GM18511 (cell line): ENCODE measurements around the gene AFAP1.
"Not testable (repeated sequence)": the region's sequence is repeated elsewhere in the genome, so short reads cannot be mapped to it uniquely, and the experiment has no call there.

Source experiments
- ATAC-seq: cut with Tn5 transposase; IDR thresholded peaks from one replicate; pipeline ENCODE4 v1.9.1; 2021; ENCODE audit warnings: mild to moderate bottlenecking, moderate library complexity; ENCODE audit not compliant: unreplicated experiment

The AFAP1 gene

DNA sequence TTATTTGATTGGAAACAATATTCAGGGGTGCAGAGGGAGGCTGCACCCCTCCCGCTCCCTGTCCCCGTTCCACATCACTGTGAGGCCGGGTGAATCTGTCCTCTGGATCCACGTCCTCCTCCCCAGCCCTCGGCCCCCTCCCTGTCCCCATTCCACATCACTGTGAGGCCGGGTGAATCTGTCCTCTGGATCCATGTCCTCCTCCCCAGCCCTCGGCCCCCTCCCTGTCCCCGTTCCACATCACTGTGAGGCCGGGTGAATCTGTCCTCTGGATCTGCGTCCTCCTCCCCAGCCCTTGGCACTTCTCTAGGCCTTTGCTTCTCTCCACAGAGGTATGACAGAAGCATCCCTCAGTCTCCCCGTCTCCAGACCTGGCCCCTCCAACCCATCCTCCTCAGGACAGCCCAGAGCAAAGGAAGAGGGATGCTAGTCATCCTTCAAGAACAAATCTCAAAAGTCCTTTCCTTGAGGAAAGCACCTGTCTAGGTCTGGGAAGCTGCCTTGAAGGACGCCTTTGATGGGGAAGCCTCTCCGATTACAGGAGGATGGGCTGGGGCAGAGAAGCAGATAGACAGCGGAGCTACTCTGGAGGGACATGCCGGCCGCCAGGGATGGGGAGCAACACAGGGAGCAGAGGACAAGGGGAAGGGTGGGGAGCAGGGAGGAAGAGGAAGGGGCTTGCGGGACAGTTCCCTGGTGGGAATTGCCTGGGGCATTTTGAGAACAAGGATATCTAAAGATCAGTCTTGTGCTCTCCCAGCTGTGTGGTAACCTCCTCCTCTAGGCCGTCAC lies 10.8 kb upstream of the AFAP1 start:
- no peak for ATAC-seq

DNA sequence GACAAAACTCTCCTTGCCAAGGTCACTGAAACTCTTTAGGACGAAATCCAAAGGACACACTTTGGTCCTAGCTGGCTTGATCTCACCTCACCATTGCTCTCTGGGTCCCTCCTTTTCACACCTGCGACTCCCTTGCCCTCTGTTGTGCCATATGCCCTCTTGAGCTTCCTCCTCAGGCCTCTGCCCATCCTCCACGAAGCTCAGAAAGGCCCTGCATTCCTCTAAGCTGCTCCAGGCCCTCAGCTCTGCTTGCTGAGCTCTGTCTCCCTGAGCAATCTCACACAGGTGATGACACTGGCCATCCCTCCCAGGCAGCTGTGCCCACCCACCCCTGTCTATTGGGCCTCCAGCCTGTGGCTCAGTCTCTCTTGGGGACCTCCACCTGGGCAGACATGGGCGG lies 10.1 kb upstream of the AFAP1 start:
- no peak for ATAC-seq

DNA sequence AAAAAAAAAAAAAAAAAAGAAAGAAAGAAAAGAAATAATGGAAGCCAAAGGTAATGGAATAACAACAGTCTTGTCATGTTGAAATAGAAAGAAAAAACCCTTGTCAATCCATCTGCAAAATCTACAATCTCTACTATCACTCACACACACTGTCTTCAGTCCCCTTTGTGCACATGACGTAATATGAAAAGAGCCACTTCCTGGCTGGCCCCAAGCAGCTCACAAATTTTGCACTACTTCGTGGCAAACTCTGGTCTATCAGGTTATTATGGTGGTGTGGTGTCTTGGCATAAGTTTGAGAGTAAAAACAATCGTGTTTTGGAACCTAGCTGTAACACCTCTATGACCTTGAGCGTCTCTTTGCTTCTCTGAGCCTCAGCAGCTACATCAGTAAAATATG lies 8.3 kb upstream of the AFAP1 start:
- no peak for ATAC-seq

DNA sequence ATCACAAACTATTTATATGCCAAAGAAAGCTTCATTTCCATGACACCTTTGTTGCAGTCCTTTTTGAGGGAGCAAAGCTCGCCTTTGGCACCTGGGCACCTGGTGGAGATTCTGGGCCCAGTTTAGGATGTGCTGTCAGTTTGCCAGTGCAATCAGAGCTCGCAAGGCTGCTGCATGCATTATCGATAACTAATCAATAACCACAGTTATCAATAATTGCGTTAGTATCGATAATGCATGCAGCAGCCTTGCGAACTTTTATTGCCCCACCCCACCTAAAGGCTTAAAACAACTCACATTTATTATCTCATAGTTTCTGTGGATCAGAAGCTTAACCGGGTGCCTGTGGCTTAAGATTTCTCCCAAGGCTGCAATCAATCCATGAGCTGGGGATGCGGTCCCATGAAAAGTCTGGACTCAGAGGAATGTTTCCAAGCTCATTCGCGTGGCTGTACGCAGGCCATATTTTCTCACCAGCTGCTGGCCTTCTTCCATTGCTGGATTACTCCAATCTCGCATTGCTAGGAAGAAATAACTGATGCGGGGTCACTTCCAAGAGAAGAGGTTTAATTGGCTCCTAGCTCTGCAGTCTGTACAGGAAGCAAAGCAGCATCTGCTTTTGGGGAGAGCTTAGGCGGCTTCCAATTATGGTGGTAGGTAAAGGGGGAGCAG lies 6.2 kb upstream of the AFAP1 start:
- ATAC-seq = no peak

DNA sequence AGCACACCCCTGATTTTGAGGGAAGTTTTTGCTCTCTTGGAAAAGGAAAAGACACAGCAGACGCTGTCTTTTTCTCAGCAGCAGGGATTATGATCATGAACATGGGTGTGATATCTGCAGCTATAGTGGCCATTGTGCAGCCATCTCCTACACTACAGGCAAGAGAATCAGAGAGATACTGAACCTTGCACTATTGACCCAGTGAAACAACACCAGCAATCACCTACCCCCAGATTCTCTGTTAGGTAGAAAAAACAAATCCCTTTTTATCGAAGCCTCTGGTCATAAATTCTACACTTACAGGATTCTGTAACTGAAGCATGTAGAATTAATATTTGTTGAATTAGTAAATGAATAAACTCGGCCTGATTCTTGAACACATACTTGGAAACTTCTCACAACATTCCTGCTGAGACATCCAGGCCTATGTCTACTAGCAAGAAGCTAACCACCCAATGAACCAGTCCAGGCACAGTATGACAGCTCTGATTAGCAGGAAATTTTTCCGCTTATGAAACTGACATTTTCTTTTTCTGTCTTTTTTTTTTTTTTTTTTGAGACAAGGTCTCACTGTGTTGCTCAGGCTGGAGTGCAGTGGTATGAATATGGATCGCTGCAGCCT lies 5.0 kb upstream of the AFAP1 start:
- ATAC-seq = no peak

DNA sequence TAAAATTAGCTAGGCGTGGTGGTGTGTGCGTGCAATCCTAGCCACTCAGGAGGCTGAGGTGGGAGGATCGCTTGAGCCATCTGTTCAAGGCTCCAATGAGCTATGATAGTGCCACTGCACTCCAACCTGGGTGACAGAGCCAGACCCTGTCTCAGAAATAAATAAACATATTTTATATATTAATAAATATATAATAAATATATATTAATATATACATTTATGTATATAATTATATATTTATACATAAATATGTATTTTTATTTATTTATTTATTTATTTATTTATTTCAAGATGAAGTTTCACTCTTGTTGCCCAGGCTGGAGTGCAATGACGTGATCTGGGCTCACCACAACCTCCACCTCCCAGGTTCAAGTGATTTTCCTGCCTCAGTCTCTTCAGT lies 4.0 kb upstream of the AFAP1 start:
- ATAC-seq = not testable (repeated sequence)

DNA sequence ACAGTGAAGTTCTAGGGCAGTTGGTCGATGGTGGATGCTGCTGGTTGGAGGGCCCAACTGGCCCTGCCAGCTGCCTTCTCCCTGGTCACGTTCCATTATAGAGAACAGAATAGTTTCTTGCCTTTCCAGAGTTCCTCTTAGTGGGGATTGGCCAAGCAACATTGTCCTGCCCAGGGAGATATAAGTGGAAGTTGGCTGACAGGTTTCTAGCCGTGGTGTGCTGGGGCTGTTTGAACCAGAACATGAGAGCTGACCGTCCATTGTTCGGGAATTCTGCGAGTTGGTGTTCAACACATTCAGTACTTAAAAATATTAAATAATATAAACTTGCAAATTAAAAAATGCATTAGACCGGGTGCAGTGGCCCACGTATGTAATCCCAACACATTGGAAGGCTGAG lies 3.5 kb upstream of the AFAP1 start:
- ATAC-seq = no peak

DNA sequence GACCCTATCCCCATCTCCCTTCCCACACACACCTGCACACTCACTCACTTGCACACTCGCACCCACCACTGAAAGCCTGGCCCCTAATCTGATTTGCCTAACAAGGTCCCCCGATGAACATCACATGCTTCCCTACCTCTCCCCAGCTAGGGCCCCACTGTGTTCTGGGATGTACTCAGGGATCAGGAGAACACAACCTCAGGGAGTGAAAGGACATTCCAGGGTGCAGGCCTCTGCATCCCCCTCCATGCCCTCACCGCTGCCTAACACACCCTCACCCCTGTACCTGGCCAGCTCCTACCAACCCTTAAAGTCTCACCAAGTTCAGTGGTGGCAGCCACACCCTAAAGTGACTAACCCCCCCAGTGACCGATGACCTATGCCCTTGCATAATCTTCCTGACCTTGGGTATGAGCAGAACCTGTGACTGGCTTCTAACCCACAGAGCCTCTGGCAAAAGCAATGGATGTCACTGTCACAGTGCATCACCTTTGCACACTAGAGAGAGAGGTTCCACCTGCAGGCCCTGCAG lies 2.4 kb upstream of the AFAP1 start:
- no peak for ATAC-seq

DNA sequence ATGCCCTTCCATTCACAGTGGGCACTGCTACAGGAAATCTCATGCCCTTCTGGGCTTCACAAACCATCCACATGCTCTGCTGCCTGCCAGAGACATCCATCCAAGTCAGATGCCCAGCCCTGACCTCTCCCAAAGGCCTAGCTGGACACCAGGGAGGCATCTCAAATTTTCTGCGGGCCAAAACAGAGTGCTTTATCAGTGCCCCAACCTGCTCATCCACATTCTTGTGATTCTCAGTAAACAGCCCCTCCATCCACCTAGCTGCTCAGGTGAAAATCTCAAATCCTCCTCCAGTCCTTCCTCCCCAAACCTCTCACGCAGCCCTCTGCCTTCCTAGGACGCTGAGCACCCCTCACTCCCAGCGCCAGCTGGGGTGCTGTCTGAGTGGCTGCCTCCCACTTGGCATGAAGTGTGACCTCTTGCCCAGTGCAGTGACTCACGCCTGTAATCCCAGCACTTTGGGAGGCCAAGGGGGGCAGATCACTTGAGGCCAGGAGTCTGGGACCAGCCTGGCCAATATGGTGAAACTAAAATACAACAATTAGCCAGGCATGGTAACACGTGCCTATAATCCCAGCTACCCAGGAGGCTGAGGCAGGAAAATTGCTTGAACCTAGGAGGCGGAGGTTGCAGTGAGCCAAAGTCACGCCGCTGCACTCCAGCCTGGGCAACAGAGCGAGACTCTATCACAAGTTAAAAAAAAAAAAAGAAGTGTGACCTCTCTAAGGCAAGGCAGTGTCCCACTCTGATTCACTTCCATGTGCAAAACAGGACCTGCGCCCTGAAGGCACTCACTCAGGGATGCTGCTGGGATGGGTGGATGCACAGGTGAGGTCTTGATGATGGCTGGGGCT lies 1.7 kb upstream of the AFAP1 start:
- no peak for ATAC-seq

DNA sequence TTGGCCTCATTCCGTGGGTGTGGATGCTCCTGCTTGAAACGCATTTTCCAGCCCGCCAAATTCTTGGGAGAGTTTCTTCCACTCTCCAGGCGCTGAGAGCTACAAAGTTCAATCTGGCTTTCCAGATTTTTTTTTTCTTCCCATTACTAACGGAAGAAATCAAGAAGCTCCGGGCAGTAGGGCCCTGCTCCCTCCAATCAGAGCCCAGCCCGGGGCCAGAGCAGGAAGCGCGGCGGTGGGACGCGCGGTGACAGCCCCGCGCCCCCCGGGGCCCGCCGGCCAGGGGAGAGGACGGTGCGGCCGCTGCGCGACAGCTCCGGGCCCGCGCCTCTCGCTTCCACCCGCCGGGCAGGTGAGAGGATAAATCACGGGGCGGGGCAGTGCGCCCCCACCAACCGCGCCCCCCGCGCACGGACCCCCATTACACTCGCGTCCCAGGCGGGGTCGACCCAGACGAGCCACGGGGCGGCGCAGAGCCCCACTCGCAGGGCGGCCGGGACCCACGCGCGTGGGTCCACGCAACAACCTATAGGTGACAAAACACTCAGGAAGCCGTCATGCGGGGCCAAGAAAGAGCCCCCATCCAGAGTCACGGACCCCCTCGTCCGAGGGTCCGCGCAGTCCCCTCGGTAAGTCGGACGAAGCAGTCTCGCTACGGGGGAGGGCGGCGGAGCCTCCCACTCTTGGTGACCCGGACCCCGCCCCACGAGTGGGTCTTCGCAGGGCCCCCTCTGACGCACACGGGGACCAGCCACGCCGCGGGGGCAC lies 868 bp downstream of the AFAP1 start:
- ATAC-seq = no peak

DNA sequence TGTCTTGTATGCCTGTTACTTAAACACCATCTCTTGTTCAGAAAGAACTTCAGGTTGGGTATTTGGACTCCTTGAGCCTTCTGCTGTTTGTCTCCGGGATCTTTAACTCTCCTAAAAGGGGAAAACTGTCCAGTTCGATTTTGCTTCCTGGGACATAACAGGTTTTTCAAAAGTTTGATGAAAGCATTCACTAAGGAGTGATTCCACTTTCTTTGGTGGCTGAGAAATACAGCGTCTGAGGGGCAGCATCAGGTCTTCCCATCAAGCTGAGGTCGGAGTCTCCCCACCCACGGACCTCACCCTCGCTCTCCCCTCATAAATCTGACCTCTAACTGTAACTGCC lies 1.4 kb downstream of the AFAP1 start:
- ATAC-seq = no peak

DNA sequence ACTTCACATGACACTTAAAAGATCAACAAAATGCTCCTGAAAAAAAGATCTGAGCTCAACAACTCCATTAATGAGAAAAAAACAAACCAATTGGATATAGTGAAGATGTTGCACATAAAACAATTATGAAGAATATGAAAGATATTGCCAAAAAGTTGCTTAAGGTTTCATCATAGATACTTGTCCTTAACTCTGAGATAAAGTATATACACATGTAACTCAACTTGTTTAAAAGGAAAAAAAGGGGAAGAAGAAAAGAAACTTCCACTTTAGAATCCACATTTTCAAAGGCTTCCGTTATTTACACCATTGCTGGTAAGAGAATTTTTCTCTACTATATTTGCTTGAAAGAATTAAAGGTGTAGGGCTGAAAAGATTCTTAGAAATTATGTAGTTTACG lies 2.7 kb downstream of the AFAP1 start:
- no peak for ATAC-seq

DNA sequence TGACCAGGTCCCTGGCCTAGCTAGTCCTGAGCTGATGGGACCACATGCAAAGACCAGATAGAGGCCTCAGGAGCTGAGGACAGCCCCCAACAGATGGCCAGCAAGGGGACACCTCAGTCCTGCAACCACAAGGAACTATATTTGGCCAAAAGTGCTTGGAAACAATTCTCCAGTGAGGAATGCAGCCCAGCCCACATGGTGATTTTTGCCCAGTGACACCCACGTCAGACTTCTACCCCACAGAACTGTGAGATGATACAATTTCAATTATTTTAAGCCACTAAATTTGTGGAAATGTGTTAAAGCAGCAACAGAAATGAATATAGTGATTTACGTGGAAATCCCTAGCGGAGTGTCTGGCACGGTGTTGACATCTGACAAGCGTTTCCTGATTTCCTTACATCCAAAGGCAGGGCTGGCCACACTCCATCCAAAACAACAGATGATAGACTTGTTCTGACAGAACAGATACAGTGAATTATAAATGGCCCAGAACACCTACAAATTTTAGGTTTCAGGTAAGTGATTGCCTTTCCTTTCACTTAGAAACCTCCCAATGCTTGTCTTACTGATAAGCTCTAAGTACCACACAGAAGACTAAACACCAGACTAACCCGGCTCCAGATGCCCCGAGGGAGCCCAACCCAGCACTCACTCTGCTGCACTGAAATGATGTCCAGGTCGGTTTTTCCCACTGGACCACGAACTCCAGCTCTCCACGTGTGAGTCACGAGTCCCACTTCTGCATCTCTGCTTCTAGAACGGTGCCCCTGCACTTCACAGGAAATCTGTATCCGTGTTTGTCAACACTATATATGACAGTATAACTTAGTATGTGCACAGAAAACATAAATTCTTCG lies 5.8 kb downstream of the AFAP1 start:
- no peak for ATAC-seq

DNA sequence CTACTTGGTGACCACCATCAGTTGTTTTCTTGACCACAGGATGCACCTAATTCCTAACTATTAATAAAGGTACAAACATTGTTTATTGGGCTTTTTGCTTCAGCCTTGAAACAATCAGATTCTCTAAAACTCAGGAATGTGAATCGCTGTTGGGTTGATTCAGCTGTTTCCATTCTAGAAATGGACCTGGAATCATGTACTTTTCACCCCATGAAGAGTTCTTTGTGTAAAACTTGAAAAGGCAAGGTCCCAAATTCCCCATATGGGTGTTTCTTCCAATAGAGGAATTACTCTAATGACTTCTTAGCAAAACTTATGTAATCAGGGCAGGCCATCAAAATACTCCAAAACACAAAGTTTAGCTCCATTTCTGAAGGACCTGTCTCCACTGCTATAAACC lies 7.4 kb downstream of the AFAP1 start:
- no peak for ATAC-seq

DNA sequence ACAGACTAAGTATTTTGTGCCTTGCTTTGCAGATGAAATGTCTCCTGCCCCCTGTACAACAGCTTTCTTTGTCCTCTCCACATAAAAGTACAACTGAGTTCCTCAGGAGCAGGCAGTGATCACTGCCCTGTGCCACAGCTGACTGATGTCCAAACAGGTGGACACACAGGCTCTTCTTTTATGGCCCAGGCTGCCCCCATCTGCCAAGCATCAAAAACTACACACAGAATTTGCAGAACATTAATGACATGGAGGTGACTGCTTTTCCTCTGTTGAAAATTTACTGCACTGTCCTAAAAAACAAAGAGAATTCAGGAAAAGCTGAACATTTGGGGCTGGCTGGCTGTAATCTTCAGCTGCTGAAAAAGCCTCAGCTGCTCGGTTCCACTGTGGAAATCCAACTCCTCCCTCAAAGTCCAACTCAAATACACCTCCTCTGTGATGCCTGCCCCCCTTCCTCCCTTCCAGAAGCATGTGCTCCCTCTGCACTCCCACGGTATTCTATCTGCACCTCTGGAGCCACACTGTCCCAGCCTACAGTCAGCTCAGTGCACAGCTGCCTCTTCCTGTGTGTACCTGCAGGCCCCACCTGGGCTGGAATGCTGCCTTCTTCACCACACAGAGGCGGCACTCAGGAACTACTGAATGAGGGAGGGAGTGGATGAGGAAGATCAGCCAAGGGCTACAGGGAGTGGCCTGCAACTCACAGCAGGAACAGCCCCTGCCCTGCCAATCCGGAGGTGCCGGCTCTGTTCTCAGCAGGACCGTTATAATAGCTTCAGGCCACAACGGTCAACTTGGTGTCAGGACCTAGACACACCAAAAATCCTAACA lies 10.3 kb downstream of the AFAP1 start:
- no peak for ATAC-seq

DNA sequence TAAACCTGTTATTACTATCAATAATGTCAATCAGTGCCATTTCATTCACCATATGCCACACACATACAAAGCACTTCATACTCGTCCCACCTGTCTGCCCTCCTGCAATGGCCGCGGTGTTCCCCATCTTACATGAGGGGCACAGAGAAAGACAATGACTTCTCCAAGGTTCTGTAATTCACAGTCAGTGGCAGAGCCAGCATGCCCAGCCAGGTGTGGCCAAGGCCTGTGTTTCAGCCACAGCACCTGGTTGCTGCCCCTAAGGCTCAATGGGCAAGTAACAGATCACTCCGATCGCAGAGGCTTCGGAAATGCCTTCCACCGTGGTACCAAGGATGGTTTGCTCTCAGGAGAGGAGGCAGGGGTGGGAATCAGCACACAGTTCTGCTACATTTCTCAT lies 10.9 kb downstream of the AFAP1 start:
- ATAC-seq = no peak

DNA sequence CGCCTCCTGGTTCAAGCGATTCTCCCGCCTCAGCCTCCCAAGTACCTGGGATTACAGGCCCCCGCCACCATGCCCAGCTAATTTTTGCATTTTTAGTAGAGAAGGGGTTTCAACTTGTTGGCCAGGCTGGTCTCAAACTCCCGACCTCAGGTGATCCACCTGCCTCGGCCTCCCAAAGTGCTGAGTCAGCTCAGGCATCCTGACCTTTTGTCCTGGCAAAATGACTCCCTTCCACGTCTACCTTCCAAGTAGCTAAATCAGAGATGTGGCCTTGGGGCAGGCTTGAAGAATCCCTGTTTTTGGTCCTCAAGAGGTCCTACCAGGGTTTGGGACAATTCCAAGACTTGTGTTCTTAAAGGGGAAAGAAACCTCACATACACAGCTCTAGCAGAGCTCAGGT lies 12.8 kb downstream of the AFAP1 start:
- ATAC-seq = no peak

DNA sequence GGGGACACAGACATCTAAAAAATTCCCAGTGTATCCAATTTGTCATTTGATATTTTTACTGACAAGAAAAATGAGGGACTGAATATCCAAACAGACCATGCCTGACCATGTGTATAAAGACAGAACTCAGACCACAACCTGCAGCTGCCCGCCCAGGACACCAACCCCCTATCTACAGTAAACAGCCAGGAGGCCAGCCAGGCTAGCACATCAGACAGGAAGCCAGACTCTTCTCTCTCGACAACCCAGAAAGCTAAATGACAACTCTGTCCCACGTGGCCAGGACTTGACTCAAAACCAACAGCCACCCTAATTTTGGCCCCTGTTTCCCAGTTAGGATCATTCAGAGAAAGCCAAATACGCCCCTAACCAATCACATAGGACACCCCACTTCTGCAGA lies 15.1 kb downstream of the AFAP1 start:
- no peak for ATAC-seq

DNA sequence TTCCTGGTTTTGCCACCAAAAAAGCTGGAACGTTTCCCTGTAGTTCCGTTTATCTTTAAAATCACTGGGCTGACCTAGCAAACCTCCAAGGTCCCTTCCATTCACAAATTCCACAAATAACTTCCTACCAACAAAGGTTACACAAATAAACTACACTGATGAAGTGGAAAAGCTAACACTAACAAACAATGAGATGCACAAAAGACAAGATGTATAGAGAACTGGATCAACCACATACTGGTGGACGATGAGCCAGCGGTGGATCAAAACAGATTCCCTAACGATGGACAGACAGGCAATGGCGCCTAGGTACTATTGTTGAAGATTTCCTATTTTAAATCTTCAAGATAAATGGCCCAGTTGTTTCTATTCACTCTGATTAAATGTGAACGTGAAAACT lies 15.5 kb downstream of the AFAP1 start:
- no peak for ATAC-seq
